Tibial nerve (tissue), 4 donors: Measurements from ENCODE around the gene NAP1L4.

Experiments used
- EP300 ChIP-seq, 2 donors: sonication (generic); formaldehyde crosslinking; IDR thresholded peaks; one replicate each; pipeline ENCODE4 v1.6.1; 2017; ENCODE audit warnings: antibody characterized with exemption in 2 of 2, mild to moderate bottlenecking in 1 of 2
- POLR2A ChIP-seq, 2 donors: fragments of 450-650 bp; IDR thresholded peaks; one replicate each; pipeline ENCODE4 v1.6.1; 2017; ENCODE audit warnings: antibody characterized with exemption in 2 of 2, mild to moderate bottlenecking in 2 of 2, moderate library complexity in 2 of 2
- TF ChIP-seq, protein P1 (sequence below), 5 experiments: fragments of 200-600 bp in 3 of 5; fragments of 450-650 bp in 2 of 5; sonication (generic) in 3 of 5; IDR thresholded peaks; one replicate each; pipeline ENCODE4 v1.5.1; 2016 to 2019; ENCODE audit warnings: antibody characterized with exemption in 5 of 5, mild to moderate bottlenecking in 3 of 5, moderate library complexity in 2 of 5

DNA sequence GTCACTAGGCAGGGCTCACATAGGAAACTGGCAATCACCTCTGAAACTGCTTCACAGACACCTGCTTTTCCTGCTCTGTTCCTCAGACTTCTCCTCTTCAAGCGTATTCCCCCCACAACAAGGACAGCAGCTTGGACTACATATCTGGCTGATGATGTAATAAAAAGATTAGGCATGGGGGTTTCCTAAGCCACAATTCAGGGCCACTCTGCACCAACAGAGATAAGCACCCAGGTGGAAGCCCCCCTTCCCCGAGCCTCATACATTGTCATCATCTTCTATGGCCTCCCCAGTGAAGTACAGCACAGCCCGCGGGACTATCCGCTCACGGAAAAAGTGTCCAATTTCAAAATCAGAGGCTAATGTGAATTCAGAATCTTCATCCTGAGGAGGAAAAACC, 37.9 kb downstream of the NAP1L4 start:
- no peak for TF ChIP-seq POLR2A (IDR thresholded peaks at IDR 0.05)
- TF ChIP-seq, protein P1, sequence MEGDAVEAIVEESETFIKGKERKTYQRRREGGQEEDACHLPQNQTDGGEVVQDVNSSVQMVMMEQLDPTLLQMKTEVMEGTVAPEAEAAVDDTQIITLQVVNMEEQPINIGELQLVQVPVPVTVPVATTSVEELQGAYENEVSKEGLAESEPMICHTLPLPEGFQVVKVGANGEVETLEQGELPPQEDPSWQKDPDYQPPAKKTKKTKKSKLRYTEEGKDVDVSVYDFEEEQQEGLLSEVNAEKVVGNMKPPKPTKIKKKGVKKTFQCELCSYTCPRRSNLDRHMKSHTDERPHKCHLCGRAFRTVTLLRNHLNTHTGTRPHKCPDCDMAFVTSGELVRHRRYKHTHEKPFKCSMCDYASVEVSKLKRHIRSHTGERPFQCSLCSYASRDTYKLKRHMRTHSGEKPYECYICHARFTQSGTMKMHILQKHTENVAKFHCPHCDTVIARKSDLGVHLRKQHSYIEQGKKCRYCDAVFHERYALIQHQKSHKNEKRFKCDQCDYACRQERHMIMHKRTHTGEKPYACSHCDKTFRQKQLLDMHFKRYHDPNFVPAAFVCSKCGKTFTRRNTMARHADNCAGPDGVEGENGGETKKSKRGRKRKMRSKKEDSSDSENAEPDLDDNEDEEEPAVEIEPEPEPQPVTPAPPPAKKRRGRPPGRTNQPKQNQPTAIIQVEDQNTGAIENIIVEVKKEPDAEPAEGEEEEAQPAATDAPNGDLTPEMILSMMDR (IDR thresholded peaks at IDR 0.05), result no peak
- no peak for TF ChIP-seq EP300 (IDR thresholded peaks at IDR 0.05)
